Subcutaneous adipose tissue (tissue), 4 donors: ENCODE data around the gene POLR2A. TPM values are rescaled to one million over a fixed set of nuclear protein-coding genes. Genes with fewer than 3 reads are reported as not detected.

Source experiments
- CTCF ChIP-seq: fragments of 450-650 bp; IDR thresholded peaks from one replicate; pipeline ENCODE4 v1.5.1; 2016; ENCODE audit warnings: low read depth, mild to moderate bottlenecking, control low read depth, antibody characterized with exemption, moderate library complexity
- total RNA-seq, 4 donors: library from RNA; depleted of rRNA; stranded (reverse); fragments of >200 nt; gene quantifications; one replicate each; pipeline ENCODE4 v1.1.0, GENCODE V29; 2016

POLR2A gene
- total RNA-seq, 4 donors from 2014 or later = 31.1 to 123 (median 58.5) TPM

DNA sequence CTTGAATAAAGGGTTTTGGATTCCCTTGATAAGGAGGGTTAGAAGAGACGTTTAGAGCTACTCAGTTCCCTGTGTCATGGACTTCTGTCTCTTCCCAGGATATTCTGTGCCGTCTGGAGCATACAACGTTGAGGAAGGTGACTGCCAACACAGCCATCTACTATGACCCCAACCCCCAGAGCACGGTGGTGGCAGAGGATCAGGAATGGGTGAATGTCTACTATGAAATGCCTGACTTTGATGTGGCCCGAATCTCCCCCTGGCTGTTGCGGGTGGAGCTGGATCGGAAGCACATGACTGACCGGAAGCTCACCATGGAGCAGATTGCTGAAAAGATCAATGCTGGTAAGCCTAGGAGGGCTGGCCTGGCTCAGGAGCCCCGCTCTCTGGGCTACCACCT is 24.7 kb downstream of the POLR2A start:
- no peak for TF ChIP-seq CTCF

DNA sequence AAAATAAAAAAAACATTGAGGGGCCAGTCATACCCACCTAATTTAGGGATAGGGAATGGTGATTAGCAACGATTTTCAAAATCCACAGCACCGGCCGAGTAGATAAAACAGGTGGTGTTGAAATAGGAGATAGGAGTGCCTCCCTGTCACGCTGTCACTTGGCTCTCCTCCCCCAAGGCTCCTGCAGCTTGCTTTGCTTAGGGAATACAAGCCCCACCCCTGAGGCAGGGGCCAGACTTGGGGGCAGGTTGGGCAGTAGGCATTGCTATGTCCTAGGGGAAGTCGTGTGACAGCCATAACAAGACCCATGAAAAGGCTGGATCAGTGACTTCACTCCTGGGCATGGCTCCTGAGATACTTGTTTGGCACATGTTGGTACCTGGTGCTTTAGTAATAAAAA is 25.8 kb downstream of the POLR2A start:
- TF ChIP-seq CTCF = no peak

DNA sequence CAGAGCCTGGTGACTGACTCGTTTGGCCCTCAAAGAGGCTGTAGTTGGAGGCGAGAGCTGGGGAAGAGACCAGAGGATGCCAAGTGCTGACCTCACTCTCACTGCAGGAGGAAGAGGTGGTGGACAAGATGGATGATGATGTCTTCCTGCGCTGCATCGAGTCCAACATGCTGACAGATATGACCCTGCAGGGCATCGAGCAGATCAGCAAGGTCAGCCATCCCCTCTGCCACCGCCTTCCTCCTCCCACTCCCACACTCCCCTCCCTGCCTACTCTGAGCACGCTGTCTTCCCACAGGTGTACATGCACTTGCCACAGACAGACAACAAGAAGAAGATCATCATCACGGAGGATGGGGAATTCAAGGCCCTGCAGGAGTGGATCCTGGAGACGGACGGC is 26.9 kb downstream of the POLR2A start:
- TF ChIP-seq CTCF = no peak

DNA sequence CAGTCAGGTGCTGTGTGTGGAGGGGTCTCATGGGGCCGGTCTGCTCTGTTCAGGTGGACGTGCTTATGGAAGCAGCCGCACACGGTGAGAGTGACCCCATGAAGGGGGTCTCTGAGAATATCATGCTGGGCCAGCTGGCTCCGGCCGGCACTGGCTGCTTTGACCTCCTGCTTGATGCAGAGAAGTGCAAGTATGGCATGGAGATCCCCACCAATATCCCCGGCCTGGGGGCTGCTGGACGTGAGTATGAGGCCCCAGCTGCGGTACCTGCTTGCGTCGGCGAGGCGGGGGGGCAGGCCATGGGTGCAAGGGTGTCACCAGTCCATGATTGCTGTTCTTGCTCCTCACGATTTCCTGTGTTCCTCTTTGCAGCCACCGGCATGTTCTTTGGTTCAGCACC is 27.9 kb downstream of the POLR2A start:
- no peak for TF ChIP-seq CTCF

DNA sequence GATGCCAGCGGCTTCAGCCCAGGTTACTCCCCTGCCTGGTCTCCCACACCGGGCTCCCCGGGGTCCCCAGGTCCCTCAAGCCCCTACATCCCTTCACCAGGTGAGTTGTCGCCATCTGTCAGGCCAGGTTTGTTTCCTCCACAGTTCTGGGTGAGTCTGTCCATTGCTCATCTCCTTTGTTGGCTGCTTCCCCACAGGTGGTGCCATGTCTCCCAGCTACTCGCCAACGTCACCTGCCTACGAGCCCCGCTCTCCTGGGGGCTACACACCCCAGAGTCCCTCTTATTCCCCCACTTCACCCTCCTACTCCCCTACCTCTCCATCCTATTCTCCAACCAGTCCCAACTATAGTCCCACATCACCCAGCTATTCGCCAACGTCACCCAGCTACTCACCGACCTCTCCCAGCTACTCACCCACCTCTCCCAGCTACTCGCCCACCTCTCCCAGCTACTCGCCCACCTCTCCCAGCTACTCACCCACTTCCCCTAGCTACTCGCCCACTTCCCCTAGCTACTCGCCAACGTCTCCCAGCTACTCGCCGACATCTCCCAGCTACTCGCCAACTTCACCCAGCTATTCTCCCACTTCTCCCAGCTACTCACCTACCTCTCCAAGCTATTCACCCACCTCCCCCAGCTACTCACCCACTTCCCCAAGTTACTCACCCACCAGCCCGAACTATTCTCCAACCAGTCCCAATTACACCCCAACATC is 28.8 kb downstream of the POLR2A start:
- TF ChIP-seq CTCF = no peak

DNA sequence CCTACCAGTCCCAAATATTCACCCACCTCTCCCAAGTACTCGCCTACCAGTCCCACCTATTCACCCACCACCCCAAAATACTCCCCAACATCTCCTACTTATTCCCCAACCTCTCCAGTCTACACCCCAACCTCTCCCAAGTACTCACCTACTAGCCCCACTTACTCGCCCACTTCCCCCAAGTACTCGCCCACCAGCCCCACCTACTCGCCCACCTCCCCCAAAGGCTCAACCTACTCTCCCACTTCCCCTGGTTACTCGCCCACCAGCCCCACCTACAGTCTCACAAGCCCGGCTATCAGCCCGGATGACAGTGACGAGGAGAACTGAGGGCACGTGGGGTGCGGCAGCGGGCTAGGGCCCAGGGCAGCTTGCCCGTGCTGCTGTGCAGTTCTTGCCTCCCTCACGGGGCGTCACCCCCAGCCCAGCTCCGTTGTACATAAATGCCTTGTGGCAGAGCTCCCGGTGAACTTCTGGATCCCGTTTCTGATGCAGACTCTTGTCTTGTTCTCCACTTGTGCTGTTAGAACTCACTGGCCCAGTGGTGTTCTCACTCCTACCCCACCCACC is 29.8 kb downstream of the POLR2A start:
- TF ChIP-seq CTCF = no peak

- no peak for TF ChIP-seq CTCF
Measured at GRCh38 chr17:7515911-7516610, 31.9 kb downstream of the POLR2A start.
